Left ventricle myocardium inferior (tissue), 1 donor: ENCODE results near the gene DBF4B. TPM values are rescaled to one million over a fixed set of nuclear protein-coding genes. Genes with fewer than 3 reads are reported as not detected.
"Not testable (repeated sequence)": the region's sequence is repeated elsewhere in the genome, so short reads cannot be mapped to it uniquely, and the experiment has no call there.

ENCODE experiments used
- DNase-seq: peaks from one replicate; pipeline ENCODE4 v3.0.0-alpha.2; 2020
- H3K27ac ChIP-seq: fragments of 200-600 bp; replicated peaks from 2 replicates; pipeline ENCODE4 v1.8.0; 2021
- H3K27me3 ChIP-seq: fragments of 200-600 bp; 2 replicates; pipeline ENCODE4 v1.8.0; 2021; ENCODE audit warnings: low read depth
- H3K36me3 ChIP-seq: fragments of 200-600 bp; 2 replicates; pipeline ENCODE4 v1.8.0; 2021
- H3K4me1 ChIP-seq: fragments of 200-600 bp; 2 replicates; pipeline ENCODE4 v1.8.0; 2021
- H3K4me3 ChIP-seq: fragments of 200-600 bp; 2 replicates; pipeline ENCODE4 v1.8.0; 2021; ENCODE audit warnings: mild to moderate bottlenecking, moderate library complexity
- H3K9me3 ChIP-seq: fragments of 200-600 bp; replicated peaks from 2 replicates; pipeline ENCODE4 v1.8.0; 2021
- CTCF ChIP-seq: fragments of 200-600 bp; IDR thresholded peaks from 2 replicates; pipeline ENCODE4 v1.8.0; 2021; ENCODE audit warnings: antibody characterized with exemption, mild to moderate bottlenecking, borderline replicate concordance
- intact Hi-C: fragments of 100-400 bp; cut with micrococcal nuclease; formaldehyde crosslinking; loops from one replicate; pipeline ENCODE4 v1.11.0; 2022
- total RNA-seq: library from RNA; stranded (reverse); fragmentation: NEBNext Ultra II Directional; extraction: Animal tissue kit (Norgen Biotek cat#: 25700); gene quantifications from one replicate; pipeline ENCODE4 v1.2.1, GENCODE V29; 2021
- donor health status: DM: no; HTN: yes; CAD: no; lungs with severe emphysema.

The DBF4B gene
- total RNA-seq, 1 donor from 2014 or later = 5.7 TPM

DNA sequence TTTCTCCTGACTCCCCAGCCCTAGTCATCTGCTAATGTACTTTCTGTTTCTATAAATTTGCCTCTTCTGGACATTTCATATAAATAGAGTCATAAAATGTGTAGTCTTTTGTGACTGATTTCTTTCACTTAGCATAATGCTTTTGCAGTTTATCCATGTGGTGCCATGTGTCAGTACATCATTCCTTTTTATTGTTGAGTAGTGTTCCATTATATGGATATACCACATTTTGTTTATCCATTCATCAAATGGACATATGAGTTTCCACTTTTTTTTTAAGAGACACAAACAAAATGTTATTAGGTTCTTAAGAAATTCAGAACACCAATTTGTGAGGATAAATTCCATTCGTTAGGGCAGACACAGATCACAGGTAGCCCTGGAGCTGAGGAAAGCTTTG, 11.0 kb downstream of the DBF4B start:
- H3K27ac ChIP-seq = no peak overlapping the region
- no peaks in the 10 kb centered on the region for H3K9me3 ChIP-seq
- DNase-seq = no peak
- intact Hi-C loops = no loop called here
- H3K4me3 ChIP-seq = no peak overlapping the region
- no peaks in the 10 kb centered on the region for H3K27me3 ChIP-seq
- H3K4me1 ChIP-seq = no peaks in the 10 kb centered on the region
- H3K36me3 ChIP-seq = peaks cover 27% of the 10 kb centered on the region
- no peak for TF ChIP-seq CTCF

GRCh38 chr17:44722254-44722653, 13.8 kb downstream of the DBF4B start:
- H3K4me3 ChIP-seq = no peak overlapping the region
- no peak overlapping the region for H3K27ac ChIP-seq
- no peaks in the 10 kb centered on the region for H3K9me3 ChIP-seq
- no peaks in the 10 kb centered on the region for H3K4me1 ChIP-seq
- peaks cover 28% of the 10 kb centered on the region for H3K36me3 ChIP-seq
- TF ChIP-seq CTCF = no peak
- intact Hi-C loops = no loop called here
- no peak for DNase-seq
- H3K27me3 ChIP-seq = no peaks in the 10 kb centered on the region

GRCh38 chr17:44726121-44726520, 17.7 kb downstream of the DBF4B start:
- DNase-seq, intact Hi-C loops: not testable (repeated sequence)

DNA sequence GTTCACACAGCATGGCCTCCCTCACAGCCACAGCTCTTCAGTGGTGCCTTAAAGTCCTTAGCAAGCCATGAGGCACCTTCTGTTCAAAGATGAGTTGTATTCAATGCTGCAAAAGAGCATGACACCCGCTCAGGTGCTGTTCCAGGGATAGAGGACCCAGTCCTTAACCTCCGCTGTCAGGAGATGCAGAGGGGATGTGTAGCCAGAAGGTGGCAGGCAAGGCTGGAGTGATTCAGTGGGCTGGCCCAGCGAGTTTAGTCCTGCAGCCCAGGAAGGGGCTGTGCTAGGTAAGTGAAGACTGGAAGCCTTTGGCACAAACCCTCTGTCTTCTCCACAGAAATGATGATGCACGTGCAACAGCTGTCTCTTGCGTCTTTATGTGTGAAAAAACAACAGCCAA, 25.3 kb downstream of the DBF4B start:
- Histone ChIP-seq H3K9me3 (no peaks in the 10 kb centered on the region), H3K27ac (no peak overlapping the region), H3K36me3 (peaks cover 11% of the 10 kb centered on the region), H3K27me3 (no peaks in the 10 kb centered on the region), H3K4me3 (no peak overlapping the region), H3K4me1 (no peaks in the 10 kb centered on the region)
- TF ChIP-seq CTCF = peak; percentile 63
- intact Hi-C loops = no loop called here
- no peak for DNase-seq

More at GRCh38 chr17:44726121-44726520, 17.7 kb downstream of the DBF4B start:
- H3K4me1 ChIP-seq, H3K27ac ChIP-seq, H3K9me3 ChIP-seq, H3K4me3 ChIP-seq, H3K27me3 ChIP-seq: not testable (repeated sequence)
- peaks cover 33% of the 10 kb centered on the region for H3K36me3 ChIP-seq

GRCh38 chr17:44734272-44734671, 25.8 kb downstream of the DBF4B start:
- Histone ChIP-seq H3K4me3 (no peak overlapping the region), H3K27me3 (no peaks in the 10 kb centered on the region), H3K36me3 (peaks cover 11% of the 10 kb centered on the region), H3K27ac (no peak overlapping the region), H3K9me3 (no peaks in the 10 kb centered on the region), H3K4me1 (no peaks in the 10 kb centered on the region)
- intact Hi-C loops = no loop called here
- TF ChIP-seq CTCF = no peak
- no peak for DNase-seq

GRCh38 chr17:44736551-44737240, 28.2 kb downstream of the DBF4B start:
- intact Hi-C loops = no loop called here
- Histone ChIP-seq H3K4me3 (no peak overlapping the region), H3K27me3 (no peaks in the 10 kb centered on the region), H3K4me1 (no peaks in the 10 kb centered on the region), H3K9me3 (no peaks in the 10 kb centered on the region), H3K27ac (no peak overlapping the region), H3K36me3 (peaks cover 7% of the 10 kb centered on the region)
- no peak for TF ChIP-seq CTCF
- DNase-seq = no peak
